GM12874 (cell line): ENCODE measurements around the gene DUSP15.

ENCODE experiments used
- CTCF ChIP-seq: IDR thresholded peaks from 2 replicates; pipeline ENCODE4 v1.5.1; 2011; ENCODE audit warnings: low read depth, mild to moderate bottlenecking, control low read depth, low read length, moderate library complexity; ENCODE audit not compliant: insufficient read depth

DUSP15 gene

GRCh38 chr20:31811796-31812728 lies 58.3 kb downstream of the DUSP15 start:
- TF ChIP-seq CTCF = no peak

GRCh38 chr20:31811198-31811597 lies 59.1 kb downstream of the DUSP15 start:
- TF ChIP-seq CTCF = no peak
